Prostate gland (tissue), 2 donors: ENCODE results near the gene NDUFB2. TPM values are rescaled to one million over a fixed set of nuclear protein-coding genes. Genes with fewer than 3 reads are reported as not detected.
A peak's percentile ranks its signal among the peaks of the same experiment; 100 is the strongest.

Source experiments
- DNase-seq: peaks from one replicate; pipeline ENCODE4 v3.0.0-alpha.2; 2019; ENCODE audit warnings: low spot score
- H3K27ac ChIP-seq, 2 donors: fragments of 200-600 bp; sonication (generic); 2 replicates each; pipeline ENCODE4 v1.5.1; 2017 to 2019
- H3K27me3 ChIP-seq: fragments of 200-600 bp; sonication (generic); replicated peaks from 2 replicates; pipeline ENCODE4 v1.5.1; 2019; ENCODE audit not compliant: insufficient read depth
- H3K36me3 ChIP-seq, 2 donors: fragments of 200-600 bp; sonication (generic); 1 replicate in 1 of 2; 2 replicates in 1 of 2; pipeline versions ENCODE4 v1.5.1 to v1.8.1; 2017 to 2019
- H3K4me1 ChIP-seq: fragments of 200-600 bp; sonication (generic); replicated peaks from 2 replicates; pipeline ENCODE4 v1.5.1; 2019
- H3K4me3 ChIP-seq, 2 donors: fragments of 200-600 bp; sonication (generic); 2 replicates each; pipeline ENCODE4 v1.5.1; 2017 to 2019
- H3K9me3 ChIP-seq: fragments of 200-600 bp; sonication (generic); 2 replicates; pipeline ENCODE4 v1.5.1; 2017
- CTCF ChIP-seq, 4 experiments: fragments of 200-600 bp in 2 of 4; fragments of 450-650 bp in 2 of 4; sonication (generic) in 2 of 4; IDR thresholded peaks; 1 replicate in 3 of 4; 2 replicates in 1 of 4; pipeline ENCODE4 v1.5.1; 2016 to 2019; ENCODE audit warnings: antibody characterized with exemption in 4 of 4, mild to moderate bottlenecking in 2 of 4, moderate library complexity in 2 of 4
- POLR2A ChIP-seq: fragments of 450-650 bp; IDR thresholded peaks from one replicate; pipeline ENCODE4 v1.6.1; 2016; ENCODE audit warnings: antibody characterized with exemption, mild to moderate bottlenecking
- POLR2AphosphoS5 ChIP-seq: sonication (generic); formaldehyde crosslinking; IDR thresholded peaks from one replicate; pipeline ENCODE4 v1.6.1; 2017; ENCODE audit warnings: antibody characterized with exemption
- WGBS: methylation state at CpG from one replicate; pipeline ENCODE4 v1.1.5; 2018; 5-methylcytosine and 5-hydroxymethylcytosine counted together
- intact Hi-C: fragments of 100-400 bp; cut with DNase I; formaldehyde crosslinking; loops from one replicate; pipeline ENCODE4 v1.14.2; 2022
- total RNA-seq, 2 donors: library from RNA; depleted of rRNA; stranded (reverse); fragments of >200 nt; gene quantifications; one replicate each; pipeline ENCODE4 v1.1.0, GENCODE V29; 2016

Gene NDUFB2
- total RNA-seq, 2 donors from 2014 or later: 151 to 333 TPM

- no peak for TF ChIP-seq POLR2A
- TF ChIP-seq POLR2AphosphoS5: peak; percentile 59
- peak; percentile 68 to 90 (median 84) for TF ChIP-seq CTCF (IDR thresholded peaks at IDR 0.05)
- WGBS: 20% methylated on average over 15 of the region's 15 CpGs
- Histone ChIP-seq H3K4me3 (no peak overlapping the region), H3K27ac (no peak overlapping the region), H3K4me1 (peaks cover 9% of the 10 kb centered on the region), H3K27me3 (no peaks in the 10 kb centered on the region), H3K36me3 (no peaks in the 10 kb centered on the region), H3K9me3 (no peaks in the 10 kb centered on the region)
- intact Hi-C loops: loop anchor here (1.0 to 10.0 kb wide), 2 partner anchors 135 to 479 kb away; partner anchors contain the start of gene KDM7A
- peak; percentile 75 for DNase-seq
These were observed 43.0 kb upstream of the NDUFB2 start for GRCh38 chr7:140653319-140654108.

- intact Hi-C loops: loop anchor here (1.0 to 10.0 kb wide), 2 partner anchors 136 to 479 kb away; partner anchors contain the start of gene KDM7A
- WGBS: 76% methylated on average over 2 of the region's 2 CpGs
- TF ChIP-seq POLR2A (no peak), POLR2AphosphoS5 (no peak), CTCF (IDR thresholded peaks at IDR 0.05) (no peak)
- Histone ChIP-seq H3K4me1 (peaks cover 9% of the 10 kb centered on the region), H3K4me3 (no peak overlapping the region), H3K27ac (no peak overlapping the region), H3K36me3 (no peaks in the 10 kb centered on the region), H3K27me3 (no peaks in the 10 kb centered on the region), H3K9me3 (no peaks in the 10 kb centered on the region)
- DNase-seq: no peak
These were observed 42.5 kb upstream of the NDUFB2 start for GRCh38 chr7:140654109-140654387.

DNA sequence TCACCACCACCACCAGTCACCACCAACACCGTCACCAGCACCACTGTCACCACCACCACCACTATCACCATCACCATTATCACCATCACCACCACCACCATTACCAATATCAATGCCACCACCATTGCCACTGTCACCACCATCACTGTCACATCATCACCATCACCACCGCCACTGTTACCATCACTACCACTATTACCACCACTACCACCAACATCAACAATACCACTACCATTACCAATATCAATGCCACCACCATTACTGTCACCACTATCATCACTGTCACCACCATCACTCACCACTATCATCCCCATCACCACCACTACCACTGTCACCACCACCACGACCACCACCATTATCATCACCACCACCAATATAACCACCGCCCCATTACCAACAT is 41.8 kb upstream of the NDUFB2 start:
- DNase-seq: no peak
- H3K4me3 ChIP-seq: no peak overlapping the region
- H3K36me3 ChIP-seq: no peaks in the 10 kb centered on the region
- H3K27me3 ChIP-seq: no peaks in the 10 kb centered on the region
- no peak overlapping the region for H3K27ac ChIP-seq
- TF ChIP-seq POLR2AphosphoS5 (no peak), CTCF (IDR thresholded peaks at IDR 0.05) (no peak), POLR2A (no peak)
- WGBS: 95% methylated on average over 4 of the region's 4 CpGs
- intact Hi-C loops: loop anchor here (1.0 to 10.0 kb wide), 3 partner anchors 136 to 480 kb away; partner anchors contain the start of genes KDM7A and MKRN1
- H3K9me3 ChIP-seq: no peaks in the 10 kb centered on the region
- H3K4me1 ChIP-seq: peaks cover 9% of the 10 kb centered on the region

- no peaks in the 10 kb centered on the region for H3K36me3 ChIP-seq
- peak overlapping the region; percentile 83 to 84 for H3K27ac ChIP-seq
- no peak overlapping the region for H3K4me3 ChIP-seq
- 89% methylated on average over 16 of the region's 16 CpGs for WGBS
- no peak for TF ChIP-seq POLR2AphosphoS5
- TF ChIP-seq POLR2A: no peak
- no peak for TF ChIP-seq CTCF (IDR thresholded peaks at IDR 0.05)
- H3K4me1 ChIP-seq: peaks cover 9% of the 10 kb centered on the region
- intact Hi-C loops: loop anchor here (5.0 to 10.0 kb wide), 2 partner anchors 178 to 481 kb away; partner anchors contain the start of genes KDM7A and MKRN1
- no peak for DNase-seq
- H3K27me3 ChIP-seq: no peaks in the 10 kb centered on the region
- no peaks in the 10 kb centered on the region for H3K9me3 ChIP-seq
These were observed 40.7 kb upstream of the NDUFB2 start for GRCh38 chr7:140655511-140656408.
